Breast epithelium (tissue), 4 donors: ENCODE measurements around the gene KLHL3. TPM values are rescaled to one million over a fixed set of nuclear protein-coding genes. Genes with fewer than 3 reads are reported as not detected.

Experiments
- DNase-seq, 2 donors: peaks; one replicate each; pipeline ENCODE4 v3.0.0-alpha.2; 2019; ENCODE audit warnings: low spot score in 2 of 2
- H3K27ac ChIP-seq, 2 donors: fragments of 200-600 bp; sonication (generic) in 1 of 2; one replicate each; pipeline ENCODE4 v1.5.1; 2016 to 2019; ENCODE audit warnings: mild to moderate bottlenecking in 1 of 2
- H3K27me3 ChIP-seq, 2 donors: fragments of 200-600 bp; sonication (generic) in 1 of 2; one replicate each; pipeline versions ENCODE4 v1.5.1 to v1.6.0; 2017 to 2019; ENCODE audit warnings: control low read depth in 1 of 2, mild to moderate bottlenecking in 1 of 2
- H3K36me3 ChIP-seq: fragments of 200-600 bp; one replicate; pipeline ENCODE4 v1.5.1; 2019
- H3K4me1 ChIP-seq, 2 donors: fragments of 200-600 bp; sonication (generic); one replicate each; pipeline ENCODE4 v1.5.1; 2016 to 2019; ENCODE audit warnings: control low read depth in 1 of 2
- H3K4me3 ChIP-seq, 3 donors: fragments of 200-600 bp; sonication (generic); 1 replicate in 2 of 3; 2 replicates in 1 of 3; pipeline ENCODE4 v1.5.1; 2016 to 2019; ENCODE audit warnings: mild to moderate bottlenecking in 3 of 3, moderate library complexity in 2 of 3
- H3K9me3 ChIP-seq, 2 donors: fragments of 200-600 bp; sonication (generic) in 1 of 2; one replicate each; pipeline ENCODE4 v1.5.1; 2016 to 2019; ENCODE audit warnings: control low read depth in 1 of 2
- POLR2A ChIP-seq: fragments of 450-650 bp; IDR thresholded peaks from one replicate; pipeline ENCODE4 v1.6.1; 2016; ENCODE audit warnings: antibody characterized with exemption, mild to moderate bottlenecking, moderate library complexity
- POLR2AphosphoS5 ChIP-seq, 3 donors: sonication (generic); formaldehyde crosslinking; IDR thresholded peaks; one replicate each; pipeline ENCODE4 v1.6.1; 2017; ENCODE audit warnings: antibody characterized with exemption in 3 of 3
- intact Hi-C: fragments of 100-400 bp; cut with DNase I; formaldehyde crosslinking; loops from one replicate; pipeline ENCODE4 v1.15.1; 2023; ENCODE audit warnings: low total_unique reads
- total RNA-seq, 3 donors: library from RNA; depleted of rRNA; stranded (reverse); fragments of >200 nt; gene quantifications; one replicate each; pipeline ENCODE4 v1.1.0, GENCODE V29; 2016
- TF ChIP-seq, protein P1 (sequence below), 3 donors: fragments of 450-650 bp; IDR thresholded peaks; one replicate each; pipeline ENCODE4 v1.5.1; 2016 to 2017; ENCODE audit warnings: antibody characterized with exemption in 3 of 3, mild to moderate bottlenecking in 3 of 3, moderate library complexity in 3 of 3

KLHL3 gene
- total RNA-seq, 3 donors from 2014 or later: 4.5 to 11.7 (median 4.9) TPM

DNA sequence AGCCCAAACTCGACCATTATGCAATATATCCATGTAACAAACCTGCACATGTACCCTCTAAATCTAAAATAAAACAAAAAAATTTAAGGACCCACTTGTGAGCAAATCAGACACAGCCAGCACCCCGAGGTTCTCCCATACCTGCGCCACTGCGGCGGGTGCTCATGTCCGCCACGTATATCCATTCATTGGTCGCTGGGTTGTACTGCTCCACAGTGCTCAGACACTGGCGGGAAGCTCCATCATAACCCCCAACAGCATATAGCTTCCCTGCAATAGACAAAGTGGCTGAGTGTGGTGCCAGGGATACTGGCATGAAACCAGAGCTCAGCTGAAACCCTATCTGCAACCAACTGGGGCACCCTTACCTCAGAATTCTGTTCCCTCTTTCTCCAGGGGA lies 102.0 kb downstream of the KLHL3 start:
- no peaks in the 10 kb centered on the region for H3K27me3 ChIP-seq
- no peak overlapping the region for H3K4me3 ChIP-seq
- no peaks in the 10 kb centered on the region for H3K4me1 ChIP-seq
- DNase-seq: no peak
- intact Hi-C loops: no loop called here
- H3K36me3 ChIP-seq: no peaks in the 10 kb centered on the region
- no peaks in the 10 kb centered on the region for H3K9me3 ChIP-seq
- TF ChIP-seq, protein P1, sequence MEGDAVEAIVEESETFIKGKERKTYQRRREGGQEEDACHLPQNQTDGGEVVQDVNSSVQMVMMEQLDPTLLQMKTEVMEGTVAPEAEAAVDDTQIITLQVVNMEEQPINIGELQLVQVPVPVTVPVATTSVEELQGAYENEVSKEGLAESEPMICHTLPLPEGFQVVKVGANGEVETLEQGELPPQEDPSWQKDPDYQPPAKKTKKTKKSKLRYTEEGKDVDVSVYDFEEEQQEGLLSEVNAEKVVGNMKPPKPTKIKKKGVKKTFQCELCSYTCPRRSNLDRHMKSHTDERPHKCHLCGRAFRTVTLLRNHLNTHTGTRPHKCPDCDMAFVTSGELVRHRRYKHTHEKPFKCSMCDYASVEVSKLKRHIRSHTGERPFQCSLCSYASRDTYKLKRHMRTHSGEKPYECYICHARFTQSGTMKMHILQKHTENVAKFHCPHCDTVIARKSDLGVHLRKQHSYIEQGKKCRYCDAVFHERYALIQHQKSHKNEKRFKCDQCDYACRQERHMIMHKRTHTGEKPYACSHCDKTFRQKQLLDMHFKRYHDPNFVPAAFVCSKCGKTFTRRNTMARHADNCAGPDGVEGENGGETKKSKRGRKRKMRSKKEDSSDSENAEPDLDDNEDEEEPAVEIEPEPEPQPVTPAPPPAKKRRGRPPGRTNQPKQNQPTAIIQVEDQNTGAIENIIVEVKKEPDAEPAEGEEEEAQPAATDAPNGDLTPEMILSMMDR (IDR thresholded peaks at IDR 0.05): no peak
- TF ChIP-seq POLR2A (no peak), POLR2AphosphoS5 (IDR thresholded peaks at IDR 0.05) (no peak)
- H3K27ac ChIP-seq: no peak overlapping the region

DNA sequence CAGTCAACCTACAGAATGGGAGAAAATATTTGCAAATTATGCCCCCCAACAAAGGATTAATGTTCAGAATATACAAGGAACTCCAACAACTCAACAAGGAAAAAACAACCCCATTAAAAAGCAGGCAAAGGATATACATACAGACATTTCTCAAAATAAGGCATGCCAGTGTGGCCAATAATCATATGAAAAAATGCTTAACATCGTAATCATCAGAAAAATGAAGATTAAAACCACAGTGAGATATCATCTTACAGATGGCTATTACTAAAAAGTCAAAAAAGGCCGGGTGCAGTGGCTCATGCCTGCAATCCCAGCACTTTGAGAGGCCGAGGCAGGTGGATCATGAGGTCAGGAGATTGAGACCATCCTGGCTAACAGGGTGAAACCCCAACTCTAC lies 103.2 kb downstream of the KLHL3 start:
- H3K27ac ChIP-seq: no peak overlapping the region
- H3K4me3 ChIP-seq: no peak overlapping the region
- intact Hi-C loops: no loop called here
- H3K27me3 ChIP-seq: no peaks in the 10 kb centered on the region
- TF ChIP-seq POLR2AphosphoS5 (IDR thresholded peaks at IDR 0.05): no peak
- TF ChIP-seq POLR2A: no peak
- TF ChIP-seq, protein P1 (IDR thresholded peaks at IDR 0.05): no peak
- H3K9me3 ChIP-seq: no peaks in the 10 kb centered on the region
- no peaks in the 10 kb centered on the region for H3K36me3 ChIP-seq
- no peaks in the 10 kb centered on the region for H3K4me1 ChIP-seq
- no peak for DNase-seq

GRCh38 chr5:137631453-137631852 lies 104.4 kb downstream of the KLHL3 start:
- Histone ChIP-seq H3K4me1 (no peaks in the 10 kb centered on the region), H3K27me3 (no peaks in the 10 kb centered on the region), H3K4me3 (no peak overlapping the region), H3K9me3 (no peaks in the 10 kb centered on the region), H3K27ac (peak overlapping the region in 1 of 2 donors; percentile 30), H3K36me3 (no peaks in the 10 kb centered on the region)
- intact Hi-C loops: no loop called here
- no peak for DNase-seq
- TF ChIP-seq, protein P1 (IDR thresholded peaks at IDR 0.05): no peak
- no peak for TF ChIP-seq POLR2AphosphoS5 (IDR thresholded peaks at IDR 0.05)
- no peak for TF ChIP-seq POLR2A

DNA sequence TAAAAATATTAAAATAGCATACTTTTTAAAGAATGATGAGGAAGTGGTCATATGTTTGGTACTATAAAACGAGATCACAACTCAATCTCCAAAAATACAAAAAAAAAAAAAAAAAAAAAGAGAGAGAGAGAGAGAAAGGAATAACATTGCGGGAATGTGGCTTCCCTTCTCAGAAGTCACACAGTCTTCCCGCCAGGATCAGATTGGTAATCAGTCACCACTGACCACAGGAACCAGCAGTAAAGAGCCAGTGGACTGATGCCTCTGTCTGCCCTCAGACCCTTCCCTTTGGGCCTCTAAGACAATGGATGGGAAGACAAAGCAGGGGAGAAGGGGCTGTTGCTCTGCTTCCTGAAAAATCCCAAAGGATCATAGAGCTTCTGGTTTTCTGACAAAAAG lies 104.9 kb downstream of the KLHL3 start:
- H3K36me3 ChIP-seq: no peaks in the 10 kb centered on the region
- no peak overlapping the region for H3K4me3 ChIP-seq
- no peak for DNase-seq
- no peaks in the 10 kb centered on the region for H3K4me1 ChIP-seq
- H3K9me3 ChIP-seq: no peaks in the 10 kb centered on the region
- no peaks in the 10 kb centered on the region for H3K27me3 ChIP-seq
- peak overlapping the region in 1 of 2 donors; percentile 30 for H3K27ac ChIP-seq
- TF ChIP-seq, protein P1 (IDR thresholded peaks at IDR 0.05): no peak
- no peak for TF ChIP-seq POLR2A
- TF ChIP-seq POLR2AphosphoS5 (IDR thresholded peaks at IDR 0.05): no peak
- intact Hi-C loops: no loop called here

DNA sequence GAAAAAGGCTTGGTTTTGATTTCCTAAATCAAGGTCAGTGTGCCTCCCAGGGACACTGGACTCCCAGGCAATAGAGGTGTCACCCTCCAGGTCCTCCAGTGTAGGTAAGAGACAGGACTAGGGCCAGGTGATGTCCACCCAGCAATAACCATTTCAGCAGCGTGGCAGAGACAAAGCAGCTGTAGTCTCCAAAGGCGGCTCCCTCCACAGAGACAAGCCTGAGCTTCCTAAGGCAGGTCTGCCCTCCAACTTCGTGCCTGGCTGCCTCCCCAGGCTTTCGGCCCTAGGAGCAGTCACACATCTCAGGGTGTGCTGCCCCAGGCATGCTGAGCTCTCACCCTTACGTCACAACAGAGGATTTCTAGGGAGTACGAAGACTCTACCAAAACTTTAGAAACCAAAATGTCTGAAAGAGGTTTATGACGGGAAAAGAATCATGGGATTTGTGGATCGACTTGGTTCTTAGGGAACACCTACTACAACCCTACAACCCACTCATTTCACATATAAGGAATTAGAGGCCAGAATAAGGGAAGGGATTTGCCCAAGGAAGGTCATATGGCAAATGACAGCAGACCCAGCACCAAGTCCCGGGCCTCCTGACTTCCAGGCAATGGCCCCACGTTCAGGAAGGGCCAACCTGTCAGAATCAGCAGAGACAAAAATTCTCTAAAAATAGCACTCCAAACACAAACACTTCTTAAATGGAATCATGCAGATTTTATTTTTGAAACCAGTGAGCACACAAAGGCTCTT lies 105.5 kb downstream of the KLHL3 start:
- TF ChIP-seq POLR2AphosphoS5 (IDR thresholded peaks at IDR 0.05): no peak
- Histone ChIP-seq H3K4me3 (no peak overlapping the region), H3K4me1 (no peaks in the 10 kb centered on the region), H3K27ac (peak overlapping the region in 1 of 2 donors; percentile 59), H3K36me3 (no peaks in the 10 kb centered on the region), H3K27me3 (no peaks in the 10 kb centered on the region), H3K9me3 (no peaks in the 10 kb centered on the region)
- DNase-seq: no peak
- intact Hi-C loops: no loop called here
